Keratinocyte (primary cell): ENCODE results near the gene CGNL1.

Experiments
- EZH2 ChIP-seq: IDR thresholded peaks from one replicate; pipeline ENCODE4 v1.6.1; 2012; ENCODE audit warnings: inconsistent platforms, mild to moderate bottlenecking, low read length, moderate library complexity
- TF ChIP-seq, protein P1 (sequence below), 3 experiments: IDR thresholded peaks in 1 of 3; conservative IDR thresholded peaks in 1 of 3; optimal IDR thresholded peaks in 1 of 3; 2 replicates in 2 of 3; 3 replicates in 1 of 3; pipeline versions ENCODE3 to v1.5.1; 2011; ENCODE audit warnings: low read length in 3 of 3, mild to moderate bottlenecking in 3 of 3, moderate library complexity in 2 of 3, control low read depth in 1 of 3, inconsistent platforms in 1 of 3; ENCODE audit not compliant: insufficient read depth in 2 of 3; ENCODE audit errors: extremely low read depth in 1 of 3

DNA sequence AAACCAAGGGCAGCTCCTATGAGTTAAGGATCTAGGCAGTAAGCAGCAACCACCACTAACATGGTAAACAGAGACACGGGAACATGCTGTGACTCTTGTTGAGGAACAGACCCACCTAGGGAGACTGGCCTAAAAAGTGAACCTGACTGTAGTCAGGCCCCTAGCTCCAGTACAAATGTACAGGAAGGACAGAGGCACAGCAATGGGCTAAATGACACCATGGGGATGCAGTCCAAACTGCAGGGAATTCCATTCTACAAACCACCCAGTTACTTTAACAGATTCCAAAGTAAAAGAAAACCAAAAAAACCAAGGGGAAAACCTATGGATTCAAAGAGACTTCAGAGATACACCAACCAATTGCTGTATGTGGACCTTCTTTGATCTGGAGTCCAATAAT, 28.2 kb upstream of the CGNL1 start:
- TF ChIP-seq, protein P1, sequence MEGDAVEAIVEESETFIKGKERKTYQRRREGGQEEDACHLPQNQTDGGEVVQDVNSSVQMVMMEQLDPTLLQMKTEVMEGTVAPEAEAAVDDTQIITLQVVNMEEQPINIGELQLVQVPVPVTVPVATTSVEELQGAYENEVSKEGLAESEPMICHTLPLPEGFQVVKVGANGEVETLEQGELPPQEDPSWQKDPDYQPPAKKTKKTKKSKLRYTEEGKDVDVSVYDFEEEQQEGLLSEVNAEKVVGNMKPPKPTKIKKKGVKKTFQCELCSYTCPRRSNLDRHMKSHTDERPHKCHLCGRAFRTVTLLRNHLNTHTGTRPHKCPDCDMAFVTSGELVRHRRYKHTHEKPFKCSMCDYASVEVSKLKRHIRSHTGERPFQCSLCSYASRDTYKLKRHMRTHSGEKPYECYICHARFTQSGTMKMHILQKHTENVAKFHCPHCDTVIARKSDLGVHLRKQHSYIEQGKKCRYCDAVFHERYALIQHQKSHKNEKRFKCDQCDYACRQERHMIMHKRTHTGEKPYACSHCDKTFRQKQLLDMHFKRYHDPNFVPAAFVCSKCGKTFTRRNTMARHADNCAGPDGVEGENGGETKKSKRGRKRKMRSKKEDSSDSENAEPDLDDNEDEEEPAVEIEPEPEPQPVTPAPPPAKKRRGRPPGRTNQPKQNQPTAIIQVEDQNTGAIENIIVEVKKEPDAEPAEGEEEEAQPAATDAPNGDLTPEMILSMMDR (optimal IDR thresholded peaks at IDR 0.05 in 1 of 3, IDR thresholded peaks at IDR 0.05 in 1 of 3, conservative IDR thresholded peaks at IDR 0.05 in 1 of 3; ENCODE audit: extremely low read depth in 1 of 3, insufficient read depth in 2 of 3, low read length in 3 of 3), result no peak
- TF ChIP-seq EZH2, result no peak
